Testis (tissue), 2 donors: ENCODE results near the gene GAS2L3.

Experiments
- CTCF ChIP-seq, 3 experiments: fragments of 450-650 bp in 2 of 3; fragments of 200-600 bp in 1 of 3; sonication (generic) in 1 of 3; IDR thresholded peaks; one replicate each; pipeline ENCODE4 v1.5.1; 2016 to 2019; ENCODE audit warnings: antibody characterized with exemption in 3 of 3, mild to moderate bottlenecking in 2 of 3, moderate library complexity in 1 of 3
- POLR2A ChIP-seq: fragments of 450-650 bp; IDR thresholded peaks from one replicate; pipeline ENCODE4 v1.6.1; 2017; ENCODE audit warnings: antibody characterized with exemption, mild to moderate bottlenecking, moderate library complexity

- TF ChIP-seq POLR2A (no peak), CTCF (IDR thresholded peaks at IDR 0.05) (no peak)
These were observed 100.8 kb downstream of the GAS2L3 start for GRCh38 chr12:100674036-100674888.
